HCT116 (cell line): ENCODE measurements around the gene PLXDC1. TPM values are rescaled to one million over a fixed set of nuclear protein-coding genes. Genes with fewer than 3 reads are reported as not detected.

Source experiments
- ATAC-seq: fragments of 200-7000 bp; cut with Tn5 transposase; 2 replicates; pipeline ENCODE4 v1.9.1; 2020; ENCODE audit warnings: mild to moderate bottlenecking, moderate library complexity
- BruUV-seq: library from RNA; stranded (reverse); fragments of 400-500 nt; replicated peaks from 2 replicates; lab custom pipeline; 2021; lab: Mats Ljungman, UMichigan
- CTCF ChIA-PET: fragments of 300-600 bp; sonication (Branson Sonifier 250); formaldehyde crosslinking; loops from one replicate; lab custom pipeline; 2021; ENCODE audit warnings: antibody characterized with exemption; lab: Charles Lee
- POLR2A ChIA-PET: fragments of 300-600, 350-600 bp; sonication (Branson Sonifier 250); formaldehyde crosslinking; loops from one replicate; lab custom pipeline; 2021; ENCODE audit warnings: antibody characterized with exemption; lab: Charles Lee
- RAD21 ChIA-PET, 2 experiments: fragments of 300-600 bp; sonication (Branson Sonifier 250); formaldehyde crosslinking; loops; one replicate each; lab custom pipeline; 2023; ENCODE audit warnings: low total read pairs in 2 of 2; ENCODE audit not compliant: uncharacterized antibody in 2 of 2, unreplicated experiment in 2 of 2, low non-redundant PET in 1 of 2; lab: Charles Lee
- DNase-seq: peaks from one replicate; pipeline ENCODE4 v3.0.0-alpha.2; 2010; ENCODE audit warnings: low read depth, low spot score
- H2AFZ ChIP-seq: fragments of 200-600 bp; shearing (Covaris generic), sonication (generic); 2 replicates; pipeline ENCODE4 v1.6.1; 2017; ENCODE audit warnings: low read depth, mixed run types, mixed read lengths, antibody characterized with exemption, low read length; ENCODE audit not compliant: poor library complexity, severe bottlenecking
- H3K27ac ChIP-seq: 2 replicates; pipeline ENCODE4 v1.5.1; 2012; ENCODE audit warnings: low read depth, low read length
- H3K27me3 ChIP-seq: fragments of 200-600 bp; sonication (generic); 2 replicates; pipeline ENCODE4 v1.6.1; 2016; ENCODE audit warnings: mixed run types, low read length, mixed read lengths; ENCODE audit not compliant: insufficient read depth
- H3K36me3 ChIP-seq, 2 experiments: fragments of 200-500 bp in 1 of 2; fragments of 200-600 bp in 1 of 2; sonication (Bioruptor generic) in 1 of 2; sonication (generic) in 1 of 2; 2 replicates each; pipeline versions ENCODE4 v1.5.1 to v1.6.1; 2014 to 2016; ENCODE audit warnings: low read length in 2 of 2, inconsistent platforms in 1 of 2, mixed read lengths in 1 of 2, mixed run types in 1 of 2; ENCODE audit not compliant: insufficient read depth in 2 of 2, control insufficient read depth in 1 of 2
- H3K4me1 ChIP-seq, 2 experiments: fragments of 200-600 bp in 1 of 2; sonication (generic) in 1 of 2; 2 replicates each; pipeline versions ENCODE4 v1.5.1 to v1.6.1; 2012 to 2017; ENCODE audit warnings: low read length in 2 of 2, inconsistent platforms in 1 of 2, mild to moderate bottlenecking in 1 of 2, mixed read lengths in 1 of 2, mixed run types in 1 of 2, moderate library complexity in 1 of 2; ENCODE audit not compliant: insufficient read depth in 2 of 2, control insufficient read depth in 1 of 2
- H3K4me2 ChIP-seq: fragments of 200-600 bp; sonication (generic); 2 replicates; pipeline ENCODE4 v1.6.1; 2017; ENCODE audit warnings: mixed run types, low read length, mixed read lengths
- H3K4me3 ChIP-seq, 2 experiments: fragments of 200-600 bp in 1 of 2; sonication (generic) in 1 of 2; replicated peaks in 1 of 2; 2 replicates each; pipeline ENCODE4 v1.5.1; 2011 to 2016; ENCODE audit warnings: low read length in 2 of 2, control low read depth in 1 of 2, low read depth in 1 of 2, mild to moderate bottlenecking in 1 of 2, mixed read lengths in 1 of 2, mixed run types in 1 of 2
- H3K79me2 ChIP-seq: fragments of 200-600 bp; sonication (generic); 2 replicates; pipeline ENCODE4 v1.6.1; 2017; ENCODE audit warnings: mild to moderate bottlenecking, mixed run types, low read length, moderate library complexity, mixed read lengths; ENCODE audit not compliant: insufficient read depth
- H3K9ac ChIP-seq: fragments of 200-600 bp; sonication (generic); 2 replicates; pipeline ENCODE4 v1.6.1; 2016; ENCODE audit warnings: low read length, mixed read lengths
- H3K9me2 ChIP-seq: fragments of 200-600 bp; sonication (generic), shearing (Covaris generic); 2 replicates; pipeline ENCODE4 v1.6.1; 2017; ENCODE audit warnings: mixed run types, mild to moderate bottlenecking, moderate library complexity; ENCODE audit not compliant: insufficient read depth
- H3K9me3 ChIP-seq, 2 experiments: fragments of 200-500 bp in 1 of 2; fragments of 200-600 bp in 1 of 2; sonication (Bioruptor generic) in 1 of 2; sonication (generic) in 1 of 2; 2 replicates each; pipeline ENCODE4 v1.6.1; 2014 to 2017; ENCODE audit warnings: low read length in 2 of 2, mixed read lengths in 2 of 2, inconsistent platforms in 1 of 2, low read depth in 1 of 2, mild to moderate bottlenecking in 1 of 2, mixed run types in 1 of 2, moderate library complexity in 1 of 2; ENCODE audit not compliant: control insufficient read depth in 1 of 2, insufficient read depth in 1 of 2
- H4K20me1 ChIP-seq: fragments of 200-600 bp; sonication (generic), shearing (Covaris generic); 2 replicates; pipeline ENCODE4 v1.6.1; 2017; ENCODE audit warnings: mixed run types, mild to moderate bottlenecking, moderate library complexity; ENCODE audit not compliant: insufficient read depth
- CBX3 ChIP-seq: IDR thresholded peaks from 2 replicates; pipeline ENCODE4 v1.6.1; 2012; ENCODE audit warnings: low read depth
- CEBPB ChIP-seq: IDR thresholded peaks from 2 replicates; pipeline ENCODE4 v1.6.1; 2012; ENCODE audit warnings: low read depth
- CTCF ChIP-seq, 3 experiments: fragments of 200-600 bp in 1 of 3; sonication (generic) in 1 of 3; IDR thresholded peaks in 2 of 3; conservative IDR thresholded peaks in 1 of 3; 2 replicates each; pipeline ENCODE4 v1.5.1; 2012 to 2017; ENCODE audit warnings: low read depth in 2 of 3, low read length in 2 of 3, antibody characterized with exemption in 1 of 3, borderline replicate concordance in 1 of 3, control low read depth in 1 of 3, mild to moderate bottlenecking in 1 of 3, mixed read lengths in 1 of 3, mixed run types in 1 of 3, moderate library complexity in 1 of 3; ENCODE audit not compliant: insufficient read depth in 1 of 3
- POLR2AphosphoS5 ChIP-seq: IDR thresholded peaks from 2 replicates; pipeline ENCODE4 v1.6.1; 2011; ENCODE audit warnings: mild to moderate bottlenecking, low read depth, low read length, moderate library complexity
- RAD21 ChIP-seq: IDR thresholded peaks from 2 replicates; pipeline ENCODE4 v1.6.1; 2012; ENCODE audit warnings: low read depth, mild to moderate bottlenecking
- REST ChIP-seq: IDR thresholded peaks from 2 replicates; pipeline ENCODE4 v1.6.1; 2012; ENCODE audit warnings: low read depth
- SIN3A ChIP-seq: IDR thresholded peaks from 2 replicates; pipeline ENCODE4 v1.6.1; 2012; ENCODE audit warnings: low read depth
- SP1 ChIP-seq: IDR thresholded peaks from 2 replicates; pipeline ENCODE4 v1.6.1; 2012; ENCODE audit warnings: low read depth
- SRF ChIP-seq: IDR thresholded peaks from 2 replicates; pipeline ENCODE4 v1.6.1; 2012; ENCODE audit warnings: low read depth
- TCF7L2 ChIP-seq: IDR thresholded peaks from 2 replicates; pipeline ENCODE4 v1.7.0; 2011; ENCODE audit warnings: borderline replicate concordance, inconsistent platforms; ENCODE audit not compliant: insufficient read depth, insufficient read length; ENCODE audit errors: extremely low read depth
- YY1 ChIP-seq: IDR thresholded peaks from 2 replicates; pipeline ENCODE4 v1.6.1; 2011; ENCODE audit warnings: low read length, low read depth, moderate library complexity, mild to moderate bottlenecking; ENCODE audit not compliant: insufficient replicate concordance; ENCODE audit errors: extremely low read depth
- intact Hi-C: fragments of 100-400 bp; cut with micrococcal nuclease; formaldehyde crosslinking; loops from 2 replicates; pipeline ENCODE4 v1.10.0; 2022
- total RNA-seq: library from RNA; stranded (reverse); gene quantifications from one replicate; pipeline ENCODE4 v1.2.1, GENCODE V29; 2021; ENCODE audit not compliant: unreplicated experiment

PLXDC1 gene
- total RNA-seq, 1 experiment from 2014 or later: 1.8 TPM

- intact Hi-C loops: no loop called here
- TF ChIP-seq RAD21 (no peak), CEBPB (no peak), CTCF (IDR thresholded peaks at IDR 0.05 in 2 of 3, conservative IDR thresholded peaks at IDR 0.05 in 1 of 3; ENCODE audit: borderline replicate concordance in 1 of 3, insufficient read depth in 1 of 3, low read depth in 2 of 3, low read length in 2 of 3) (no peak), SP1 (no peak), CBX3 (no peak), SIN3A (no peak), POLR2AphosphoS5 (no peak), SRF (no peak), TCF7L2 (no peak), REST (no peak), YY1 (no peak)
- no peaks in the 10 kb centered on the region for H3K9me3 ChIP-seq
- H3K4me3 ChIP-seq: no peak overlapping the region
- ChIA-PET CTCF (no interaction called here), POLR2A (no interaction called here), RAD21 (no interaction called here)
- BruUV-seq: no TSS peak
- ATAC-seq (no peak), DNase-seq (no peak)
- H4K20me1 ChIP-seq: no peaks in the 10 kb centered on the region
- H3K9me2 ChIP-seq: no peaks in the 10 kb centered on the region
- no peak overlapping the region for H3K4me2 ChIP-seq
- H3K36me3 ChIP-seq: no peaks in the 10 kb centered on the region
- no peaks in the 10 kb centered on the region for H3K27me3 ChIP-seq
- H3K9ac ChIP-seq: no peak overlapping the region
- H3K4me1 ChIP-seq: no peaks in the 10 kb centered on the region
- no peaks in the 10 kb centered on the region for H3K79me2 ChIP-seq
- H2AFZ ChIP-seq: no peak overlapping the region
- no peak overlapping the region for H3K27ac ChIP-seq
Observed at GRCh38 chr17:39080421-39081078, 70.9 kb downstream of the PLXDC1 start.
